GM18909 (cell line): Measurements from ENCODE around the gene TOR4A.

Experiments
- ATAC-seq: cut with Tn5 transposase; IDR thresholded peaks from one replicate; pipeline ENCODE4 v1.9.1; 2021; ENCODE audit warnings: mild to moderate bottlenecking; ENCODE audit not compliant: unreplicated experiment, poor library complexity

TOR4A gene

DNA sequence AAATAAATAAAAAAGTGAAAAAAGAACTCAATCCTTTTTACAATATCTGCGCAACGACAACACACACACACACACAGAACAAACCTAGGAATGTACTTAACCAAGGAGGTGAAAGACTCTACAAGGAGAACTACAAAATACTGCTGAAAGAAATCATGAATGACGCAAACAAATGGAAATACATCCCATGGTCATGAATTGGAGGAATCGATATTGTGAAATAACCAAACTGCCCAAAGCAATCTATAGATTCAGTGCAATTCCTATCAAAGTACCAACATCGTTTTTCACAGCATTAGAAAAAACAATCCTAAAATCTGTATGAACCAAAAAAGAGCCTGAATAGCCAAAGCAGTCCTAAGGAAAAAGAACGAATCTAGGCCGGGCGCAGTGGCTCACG is 54.4 kb downstream of the TOR4A start:
- ATAC-seq: no peak
